IPS DF 6.9 (cell line): ENCODE results near the gene C2CD4C.
"Not testable (repeated sequence)": the region's sequence is repeated elsewhere in the genome, so short reads cannot be mapped to it uniquely, and the experiment has no call there.

Experiments used
- DNase-seq: peaks from one replicate; pipeline ENCODE4 v3.0.0-alpha.2; 2013; ENCODE audit warnings: low read depth, low spot score
- H3K27ac ChIP-seq: one replicate; pipeline ENCODE4 v1.5.1; 2013; ENCODE audit warnings: low read length, control low read depth
- H3K27me3 ChIP-seq: 2 replicates; pipeline ENCODE4 v1.6.1; 2013; ENCODE audit warnings: mild to moderate bottlenecking, low read length; ENCODE audit not compliant: control insufficient read depth, insufficient read depth
- H3K36me3 ChIP-seq: 2 replicates; pipeline ENCODE4 v1.6.1; 2013; ENCODE audit warnings: low read length; ENCODE audit not compliant: control insufficient read depth, insufficient read depth
- H3K4me1 ChIP-seq: 2 replicates; pipeline ENCODE4 v1.6.1; 2013; ENCODE audit warnings: low read length; ENCODE audit not compliant: control insufficient read depth, insufficient read depth
- H3K4me3 ChIP-seq: 2 replicates; pipeline ENCODE4 v1.5.1; 2013; ENCODE audit warnings: mild to moderate bottlenecking, low read length
- H3K9me3 ChIP-seq: 2 replicates; pipeline ENCODE4 v1.6.1; 2013; ENCODE audit warnings: low read length, inconsistent platforms; ENCODE audit not compliant: control insufficient read depth, insufficient read depth
- WGBS: extraction: QIAGEN DNeasy Blood & Tissue Kit; methylation state at CpG from one replicate; pipeline ENCODE4 v1.1.7; 2013; ENCODE audit warnings: mixed read lengths, missing lambda C conversion rate; ENCODE audit not compliant: insufficient read length, insufficient coverage; 5-methylcytosine and 5-hydroxymethylcytosine counted together

C2CD4C gene

GRCh38 chr19:426725-427445 is 17.9 kb upstream of the C2CD4C start:
- Histone ChIP-seq H3K4me3 (no peak overlapping the region), H3K27me3 (no peaks in the 10 kb centered on the region), H3K27ac (no peak overlapping the region), H3K36me3 (no peaks in the 10 kb centered on the region; the same call in 1 of the 2 replicates), H3K4me1 (no peaks in the 10 kb centered on the region; the same call in 1 of the 2 replicates), H3K9me3 (no peaks in the 10 kb centered on the region)
- no CpG with 5 or more reads among the region's 51 CpGs for WGBS
- no peak for DNase-seq

DNA sequence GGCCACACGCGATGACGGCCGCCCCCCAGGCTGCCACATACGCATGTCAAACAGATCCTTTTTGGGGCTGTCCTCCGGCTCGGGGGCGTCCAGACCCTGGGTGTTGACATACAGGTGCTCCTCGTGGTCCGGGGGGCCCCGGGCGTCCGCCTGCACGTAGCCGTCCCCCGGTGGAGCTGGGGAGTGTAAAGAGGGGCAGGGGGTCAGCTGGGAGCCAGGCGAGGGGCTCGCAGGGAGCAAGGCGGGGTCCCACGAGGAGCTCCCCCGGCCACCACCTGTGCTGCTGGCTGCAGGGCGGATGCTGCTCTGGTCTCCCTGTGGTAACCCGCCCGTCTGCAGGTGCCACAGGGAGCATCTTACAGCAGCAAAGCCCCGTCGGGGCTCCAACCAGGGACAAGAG is 16.1 kb upstream of the C2CD4C start:
- no peak for DNase-seq
- no peaks in the 10 kb centered on the region; the same call in 1 of the 2 replicates for H3K36me3 ChIP-seq
- H3K4me3 ChIP-seq: no peak overlapping the region
- H3K9me3 ChIP-seq: no peaks in the 10 kb centered on the region
- WGBS: no CpG with 5 or more reads among the region's 26 CpGs
- H3K4me1 ChIP-seq: no peaks in the 10 kb centered on the region; the same call in 1 of the 2 replicates
- no peak overlapping the region for H3K27ac ChIP-seq
- H3K27me3 ChIP-seq: no peaks in the 10 kb centered on the region

GRCh38 chr19:424546-424945 is 15.6 kb upstream of the C2CD4C start:
- WGBS: no CpG with 5 or more reads among the region's 15 CpGs
- H3K27me3 ChIP-seq: no peaks in the 10 kb centered on the region
- H3K4me1 ChIP-seq: no peaks in the 10 kb centered on the region; the same call in 1 of the 2 replicates
- no peaks in the 10 kb centered on the region; the same call in 1 of the 2 replicates for H3K36me3 ChIP-seq
- no peak overlapping the region for H3K4me3 ChIP-seq
- H3K9me3 ChIP-seq: no peaks in the 10 kb centered on the region
- DNase-seq: no peak
- no peak overlapping the region for H3K27ac ChIP-seq

GRCh38 chr19:423691-424466 is 14.9 kb upstream of the C2CD4C start:
- Histone ChIP-seq H3K4me1 (no peaks in the 10 kb centered on the region; the same call in 1 of the 2 replicates), H3K4me3 (no peak overlapping the region), H3K36me3 (no peaks in the 10 kb centered on the region; the same call in 1 of the 2 replicates), H3K27ac (no peak overlapping the region), H3K9me3 (no peaks in the 10 kb centered on the region), H3K27me3 (no peaks in the 10 kb centered on the region)
- no CpG with 5 or more reads among the region's 25 CpGs for WGBS
- DNase-seq: no peak

- not testable (repeated sequence) for H3K9me3 ChIP-seq, H3K27me3 ChIP-seq, DNase-seq, H3K27ac ChIP-seq, H3K4me1 ChIP-seq, H3K4me3 ChIP-seq, H3K36me3 ChIP-seq
- no CpG with 5 or more reads among the region's 9 CpGs for WGBS
These were observed 13.9 kb upstream of the C2CD4C start for GRCh38 chr19:422917-423226.

- Histone ChIP-seq H3K4me3 (no peak overlapping the region), H3K4me1 (peaks cover 5% of the 10 kb centered on the region), H3K36me3 (no peaks in the 10 kb centered on the region; the same call in 1 of the 2 replicates), H3K9me3 (no peaks in the 10 kb centered on the region), H3K27me3 (no peaks in the 10 kb centered on the region), H3K27ac (no peak overlapping the region)
- no peak for DNase-seq
- no CpG with 5 or more reads among the region's 40 CpGs for WGBS
These were observed 13.4 kb upstream of the C2CD4C start for GRCh38 chr19:422213-422916.

DNA sequence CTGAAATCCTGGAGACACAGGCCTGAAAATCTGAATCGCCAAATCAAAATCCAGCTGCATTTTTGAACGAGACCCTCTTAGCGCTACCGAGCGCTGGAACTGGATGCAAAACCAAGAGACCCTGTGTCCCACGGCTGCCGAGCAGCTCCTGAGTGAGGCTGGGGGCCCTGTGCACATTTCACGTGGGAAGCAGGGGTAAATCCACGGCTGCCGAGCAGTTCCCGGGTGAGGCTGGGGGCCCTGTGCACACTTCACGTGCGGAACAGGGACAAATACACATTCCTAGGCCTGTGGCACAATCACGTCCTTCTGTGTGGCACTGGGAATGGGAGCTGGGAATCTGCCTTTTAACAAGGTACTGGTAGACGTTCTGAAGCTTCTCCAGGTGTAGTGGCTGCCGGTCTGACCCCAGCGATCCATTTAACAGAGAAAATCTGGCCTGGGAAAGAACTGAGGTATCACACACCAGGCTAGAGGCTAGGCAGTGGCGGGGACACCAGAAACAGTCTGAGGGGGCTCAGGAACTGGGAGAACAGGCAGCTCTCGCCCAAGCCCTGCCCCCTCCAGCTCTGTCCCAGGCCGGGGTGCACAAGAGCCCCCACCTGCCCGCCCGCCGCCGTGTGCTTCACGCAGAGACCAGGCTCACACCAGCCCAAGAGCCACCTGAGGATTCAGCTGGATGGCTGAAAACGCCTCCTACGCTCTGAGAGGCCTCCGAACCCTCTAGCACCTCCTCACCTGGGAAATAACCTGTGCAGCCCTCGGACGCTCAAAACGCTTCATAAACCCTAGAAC is 11.0 kb upstream of the C2CD4C start:
- Histone ChIP-seq H3K27me3 (no peaks in the 10 kb centered on the region), H3K4me1 (peaks cover 9% of the 10 kb centered on the region), H3K36me3 (no peaks in the 10 kb centered on the region; the same call in 1 of the 2 replicates), H3K27ac (no peak overlapping the region), H3K9me3 (no peaks in the 10 kb centered on the region), H3K4me3 (no peak overlapping the region)
- WGBS: no CpG with 5 or more reads among the region's 31 CpGs
- DNase-seq: no peak

GRCh38 chr19:418761-419671 is 10.1 kb upstream of the C2CD4C start:
- DNase-seq: no peak
- no peaks in the 10 kb centered on the region for H3K36me3 ChIP-seq
- peaks cover 9% of the 10 kb centered on the region for H3K4me1 ChIP-seq
- H3K9me3 ChIP-seq: no peaks in the 10 kb centered on the region
- WGBS: no CpG with 5 or more reads among the region's 51 CpGs
- H3K27me3 ChIP-seq: no peaks in the 10 kb centered on the region
- H3K27ac ChIP-seq: no peak overlapping the region
- H3K4me3 ChIP-seq: no peak overlapping the region

DNA sequence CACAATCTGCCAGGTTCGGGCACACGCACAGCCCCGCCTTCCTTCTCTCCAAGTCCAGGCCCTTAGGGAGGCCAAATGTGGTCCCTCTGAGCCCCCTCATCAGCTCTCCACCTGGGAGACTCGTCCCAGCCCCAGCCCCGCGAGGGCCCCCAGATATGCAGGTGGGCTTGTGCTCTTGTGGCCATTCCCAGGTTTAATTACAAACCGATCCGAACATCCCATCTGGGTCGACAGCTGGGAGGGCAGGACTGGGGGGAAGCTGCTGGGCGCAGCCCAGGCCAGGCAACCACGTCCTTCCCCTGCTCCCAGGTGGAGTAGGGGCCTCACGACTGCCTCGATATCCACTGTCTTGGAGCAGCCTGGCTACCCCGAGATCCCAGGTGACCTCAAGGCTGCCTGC is 7.5 kb upstream of the C2CD4C start:
- no peak overlapping the region for H3K4me3 ChIP-seq

More for the DNA sequence above, 7.5 kb upstream of the C2CD4C start:
- DNase-seq: no peak
- no CpG with 5 or more reads among the region's 14 CpGs for WGBS
- Histone ChIP-seq H3K27ac (no peak overlapping the region), H3K9me3 (no peaks in the 10 kb centered on the region), H3K4me1 (peaks cover 10% of the 10 kb centered on the region), H3K36me3 (no peaks in the 10 kb centered on the region), H3K27me3 (no peaks in the 10 kb centered on the region)
